Head of caudate nucleus (tissue), 42 donors: Measurements from ENCODE around the gene ADAM30.

ENCODE experiments used
- DNase-seq, 42 donors: peaks; one replicate each; pipeline versions ENCODE4 v3.0.0 to v3.0.0-alpha.2; 2020 to 2021; ENCODE audit warnings: mixed read lengths in 7 of 42
- intact Hi-C: fragments of 100-400 bp; cut with DNase I; formaldehyde crosslinking; loops from one replicate; pipeline ENCODE4 v1.15.0; 2022

The ADAM30 gene

GRCh38 chr1:119910618-119911017 is 14.3 kb upstream of the ADAM30 start:
- no peak for DNase-seq
- intact Hi-C loops = no loop called here

GRCh38 chr1:119909890-119910596 is 13.7 kb upstream of the ADAM30 start:
- DNase-seq = no peak

GRCh38 chr1:119908661-119909060 is 12.3 kb upstream of the ADAM30 start:
- intact Hi-C loops = no loop called here
- no peak for DNase-seq

More at GRCh38 chr1:119909890-119910596, 13.7 kb upstream of the ADAM30 start:
- intact Hi-C loops = no loop called here

GRCh38 chr1:119906927-119907652 is 10.8 kb upstream of the ADAM30 start:
- no peak for DNase-seq

GRCh38 chr1:119903443-119903835 is 7.1 kb upstream of the ADAM30 start:
- intact Hi-C loops = no loop called here
- no peak for DNase-seq

More at GRCh38 chr1:119906927-119907652, 10.8 kb upstream of the ADAM30 start:
- intact Hi-C loops = no loop called here

GRCh38 chr1:119902775-119903442 is 6.6 kb upstream of the ADAM30 start:
- no peak for DNase-seq
- intact Hi-C loops = no loop called here

GRCh38 chr1:119898981-119899720 is 2.8 kb upstream of the ADAM30 start:
- DNase-seq = no peak
- intact Hi-C loops = no loop called here

- no peak for DNase-seq
- intact Hi-C loops = no loop called here
Observed at GRCh38 chr1:119898530-119898929, 2.2 kb upstream of the ADAM30 start.

GRCh38 chr1:119895102-119895501 is 1.2 kb downstream of the ADAM30 start:
- intact Hi-C loops = no loop called here

GRCh38 chr1:119893827-119894700 is 2.3 kb downstream of the ADAM30 start:
- intact Hi-C loops = no loop called here
- no peak for DNase-seq

More at GRCh38 chr1:119895102-119895501, 1.2 kb downstream of the ADAM30 start:
- DNase-seq = no peak

- intact Hi-C loops = no loop called here
- DNase-seq = no peak
Observed at GRCh38 chr1:119893238-119893791, 3.0 kb downstream of the ADAM30 start.

GRCh38 chr1:119891386-119891785 is 4.9 kb downstream of the ADAM30 start:
- intact Hi-C loops = no loop called here
- DNase-seq = no peak

- intact Hi-C loops = no loop called here
- no peak for DNase-seq
Observed at GRCh38 chr1:119888476-119888875, 7.8 kb downstream of the ADAM30 start.

GRCh38 chr1:119887427-119887826 is 8.9 kb downstream of the ADAM30 start:
- intact Hi-C loops = no loop called here
- no peak for DNase-seq

- peak in 27 of 42 donors; percentile 15 to 65 (median 30) for DNase-seq
- intact Hi-C loops = no loop called here
Observed at GRCh38 chr1:119885903-119886783, 10.2 kb downstream of the ADAM30 start.

- peak in 1 of 42 donors; percentile 5 for DNase-seq
- intact Hi-C loops = no loop called here
Observed at GRCh38 chr1:119884711-119885110, 11.6 kb downstream of the ADAM30 start.

GRCh38 chr1:119883826-119884225 is 12.5 kb downstream of the ADAM30 start:
- no peak for DNase-seq
- intact Hi-C loops = no loop called here
